D341Med (cell line): Measurements from ENCODE around the gene CALY.

Experiments used
- DNase-seq: peaks from one replicate; pipeline ENCODE4 v3.0.0; 2012; ENCODE audit warnings: low spot score

The CALY gene

DNA sequence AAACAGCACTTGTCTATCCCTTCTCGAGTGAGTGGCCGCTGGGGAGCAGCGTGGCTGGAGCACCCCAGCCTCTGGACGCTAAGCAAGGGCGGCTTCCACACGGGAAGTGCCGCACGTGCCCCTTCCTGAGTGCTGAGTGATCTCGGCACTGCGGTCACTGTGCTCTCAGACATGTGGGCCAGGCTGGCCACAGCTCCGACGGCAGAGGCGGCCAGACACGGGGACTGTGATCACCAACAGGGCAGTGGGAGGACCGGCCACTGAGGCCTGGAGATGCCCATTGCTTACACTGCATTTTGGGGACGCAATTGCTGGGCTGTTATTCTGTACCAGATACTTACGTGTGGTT is 29.4 kb upstream of the CALY start:
- DNase-seq: no peak

DNA sequence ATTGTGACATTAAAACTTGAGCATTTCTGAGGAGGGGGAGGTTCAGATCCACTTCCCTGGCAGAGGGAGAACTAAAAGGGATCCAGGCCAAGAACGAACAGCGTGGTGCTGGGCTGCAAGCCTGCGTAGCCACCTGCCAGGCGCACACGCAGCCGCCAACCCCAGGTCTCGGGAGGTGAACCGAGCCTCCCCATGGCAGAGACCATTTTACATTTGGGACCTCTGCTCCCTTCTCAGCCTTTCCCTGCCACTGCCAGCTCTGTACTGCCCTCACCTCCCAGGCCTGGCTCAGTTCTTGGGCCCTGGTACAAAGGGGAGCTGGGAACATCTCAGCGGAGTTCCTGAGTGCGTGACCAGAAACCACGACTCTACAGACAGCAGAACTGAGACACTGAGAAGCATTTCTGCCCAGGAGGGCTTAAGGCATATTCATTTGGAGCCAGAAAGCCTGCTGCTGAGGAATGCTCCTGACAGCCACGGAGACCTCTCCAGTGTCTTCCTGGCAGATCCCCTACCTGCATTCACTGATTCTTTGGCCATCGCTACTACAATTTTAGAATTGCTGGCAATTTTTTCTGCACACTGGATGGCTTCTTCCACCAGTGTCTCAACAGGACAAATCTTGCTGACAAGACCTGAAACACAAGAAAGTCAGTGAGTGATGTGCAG is 28.9 kb upstream of the CALY start:
- no peak for DNase-seq

DNA sequence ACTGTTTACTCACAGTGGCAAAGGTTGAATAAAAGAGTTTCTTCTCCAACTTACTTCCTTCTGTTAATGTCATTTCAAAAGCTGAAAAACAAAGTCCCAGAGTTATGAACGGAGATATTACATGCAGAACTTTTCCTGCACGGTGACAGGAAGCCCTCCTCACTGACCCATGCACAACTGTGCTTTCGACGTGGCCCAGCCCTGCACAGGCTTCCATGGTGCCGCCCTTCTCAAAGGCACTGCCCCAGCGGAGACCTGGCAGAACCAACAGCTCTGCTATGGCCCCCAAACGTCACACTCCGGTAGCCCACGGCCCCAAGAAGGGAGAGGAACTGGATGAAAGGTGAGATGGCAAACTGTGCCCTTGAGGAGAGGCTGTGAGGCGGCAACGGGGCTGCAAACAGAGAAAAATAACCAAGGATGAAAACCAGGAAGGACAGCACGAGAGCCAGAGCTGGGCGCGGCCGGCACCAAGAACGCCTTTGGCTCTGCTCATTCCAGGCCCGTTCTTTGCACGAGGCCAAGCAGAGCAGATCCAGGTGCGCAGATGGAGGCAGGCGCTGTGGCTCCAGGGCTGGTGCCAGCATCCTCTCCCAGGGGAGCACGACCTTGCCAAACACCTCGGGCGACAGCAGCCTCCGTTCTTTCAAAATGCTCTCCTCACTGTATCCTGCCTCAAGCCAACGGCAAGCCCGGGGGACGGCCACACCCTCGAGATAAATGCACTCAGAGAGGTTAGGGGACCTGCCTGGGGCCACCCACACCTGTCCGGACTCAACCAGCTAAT is 28.1 kb upstream of the CALY start:
- DNase-seq: peak; percentile 60

DNA sequence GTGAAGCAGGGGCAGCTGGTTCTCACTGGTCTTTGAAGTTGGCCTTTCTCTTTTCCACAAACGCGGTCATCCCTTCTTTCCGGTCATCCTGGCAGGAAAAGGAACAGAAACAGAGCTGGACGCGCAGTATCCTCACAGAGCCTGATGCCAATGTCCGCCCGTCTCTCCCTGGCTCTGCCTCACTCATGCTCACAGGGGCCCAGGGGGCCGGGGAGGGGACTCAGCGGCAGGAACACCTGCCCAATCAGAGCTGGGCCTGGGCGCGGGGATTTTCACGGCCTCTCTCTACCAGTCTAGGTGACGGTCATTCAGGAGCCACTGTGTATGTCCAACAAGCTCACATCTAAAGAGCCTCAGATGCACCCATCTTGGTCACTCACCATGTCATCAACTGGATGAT is 26.1 kb upstream of the CALY start:
- no peak for DNase-seq

DNA sequence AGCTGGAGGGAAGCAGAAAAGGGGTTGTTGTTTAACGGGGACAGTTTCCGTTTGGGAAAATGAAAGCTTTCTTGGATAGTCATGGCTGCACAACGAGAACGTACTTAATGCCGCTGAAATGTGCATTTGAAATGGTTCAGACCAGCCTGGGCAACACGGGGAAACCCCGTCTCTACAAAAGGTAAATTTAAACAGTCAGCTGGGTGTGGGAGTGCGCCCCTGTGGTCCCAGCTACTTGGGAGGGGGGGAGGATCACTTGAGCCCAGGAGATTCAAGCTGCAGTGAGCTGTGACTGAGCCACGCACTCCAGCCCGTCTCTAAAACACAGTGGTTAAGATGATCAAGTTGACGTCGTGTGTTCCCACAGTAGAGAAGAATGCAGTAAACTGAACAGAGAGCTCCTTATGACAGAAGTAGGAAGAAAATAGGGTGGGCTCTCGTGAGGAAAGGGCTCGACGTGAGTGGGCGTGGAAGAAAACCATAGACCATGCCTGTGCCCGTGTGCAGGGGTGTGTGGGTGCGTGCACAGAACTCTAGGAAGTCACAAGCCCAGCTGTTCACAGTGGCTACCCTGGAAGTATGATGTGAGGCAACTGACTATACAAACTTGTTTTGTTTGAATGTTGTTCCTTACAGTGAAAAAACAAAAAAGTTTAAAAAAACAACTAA is 25.2 kb upstream of the CALY start:
- DNase-seq: no peak

DNA sequence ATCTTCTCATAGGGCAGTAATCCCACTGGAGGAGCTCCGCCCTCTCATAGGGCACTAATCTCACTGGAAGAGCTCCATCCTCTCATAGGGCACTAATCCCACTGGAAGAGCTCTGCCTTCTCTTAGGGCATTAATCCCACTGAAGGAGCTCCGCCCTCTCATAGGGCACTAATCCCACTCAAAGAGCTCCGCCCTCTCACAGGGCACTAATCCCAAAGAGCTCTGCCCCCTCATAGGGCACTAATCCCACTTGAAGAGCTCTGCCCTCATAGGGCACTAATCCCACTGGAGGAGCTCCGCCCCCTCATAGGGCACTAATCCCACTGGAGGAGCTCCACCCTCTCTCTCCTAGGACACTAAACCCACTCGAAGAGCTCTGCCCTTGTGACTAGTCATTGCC is 24.5 kb upstream of the CALY start:
- peak; percentile 52 for DNase-seq

DNA sequence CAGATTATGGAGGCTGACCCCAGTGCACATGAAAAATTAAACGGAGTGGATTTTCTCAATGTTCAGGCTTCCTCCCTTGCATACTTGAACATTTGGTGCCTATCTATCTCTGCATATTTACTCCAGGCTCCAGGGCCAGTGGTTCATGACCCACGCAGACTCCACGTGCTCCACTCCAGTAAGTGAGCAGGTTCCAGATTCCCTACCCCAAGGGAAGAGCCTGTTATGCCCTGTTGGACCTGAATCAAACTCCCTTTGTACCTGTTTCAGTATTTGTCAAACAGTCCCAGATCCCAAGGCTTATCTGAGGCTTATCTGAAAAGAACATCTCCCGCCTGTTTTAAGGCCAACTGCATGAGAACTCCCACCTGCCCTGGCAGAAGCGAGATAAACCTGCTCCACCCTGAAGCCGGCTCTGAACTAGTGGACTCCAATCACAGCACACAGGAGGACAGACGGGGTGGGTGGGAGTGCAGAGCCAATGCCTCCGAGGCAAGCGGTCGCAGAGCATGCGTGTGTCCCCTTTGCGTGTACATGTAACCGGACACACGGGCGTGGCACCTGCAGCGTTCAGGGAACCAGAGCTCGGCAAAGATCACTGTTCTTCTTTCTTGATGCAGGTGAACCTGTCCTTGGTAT is 23.4 kb upstream of the CALY start:
- no peak for DNase-seq

DNA sequence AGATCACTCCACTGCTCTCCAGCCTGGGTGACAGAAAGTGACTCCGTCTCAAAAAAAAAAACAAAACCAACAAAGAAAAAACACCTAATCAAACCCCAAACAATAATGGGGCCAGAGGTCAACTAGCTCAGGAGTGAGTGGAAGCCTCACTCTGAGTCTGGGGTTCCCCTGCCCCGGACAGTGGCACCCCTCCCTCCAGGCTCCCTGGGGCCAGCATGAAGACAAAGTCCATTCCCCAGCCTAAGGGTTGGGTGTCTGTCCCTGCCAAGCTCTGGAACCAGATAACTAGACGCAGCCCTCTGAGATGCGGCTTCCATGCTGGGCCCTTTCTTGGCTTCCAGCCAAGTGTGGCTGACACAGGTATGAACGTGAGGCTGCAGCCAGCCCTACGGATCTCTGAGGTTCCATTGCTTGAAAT is 22.9 kb upstream of the CALY start:
- no peak for DNase-seq

DNA sequence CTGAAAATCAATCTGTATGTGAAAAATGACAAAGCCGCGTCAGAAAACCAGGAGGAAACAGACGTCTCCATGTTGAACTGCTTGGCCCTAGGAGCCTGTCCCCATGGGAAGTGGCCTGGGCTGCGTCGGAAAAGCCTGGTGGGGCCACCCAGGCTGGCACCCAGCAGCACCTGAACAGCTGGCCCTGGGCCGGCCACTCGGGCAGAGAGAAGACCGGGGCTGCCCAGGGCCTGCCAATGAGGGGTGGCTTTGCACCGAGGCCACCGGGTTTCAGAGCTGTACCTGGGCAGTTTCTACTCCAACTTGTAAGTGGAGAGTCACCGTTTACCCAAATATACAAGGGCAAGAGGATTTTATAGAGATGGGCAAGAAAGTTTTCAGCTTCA is 22.2 kb upstream of the CALY start:
- no peak for DNase-seq

DNA sequence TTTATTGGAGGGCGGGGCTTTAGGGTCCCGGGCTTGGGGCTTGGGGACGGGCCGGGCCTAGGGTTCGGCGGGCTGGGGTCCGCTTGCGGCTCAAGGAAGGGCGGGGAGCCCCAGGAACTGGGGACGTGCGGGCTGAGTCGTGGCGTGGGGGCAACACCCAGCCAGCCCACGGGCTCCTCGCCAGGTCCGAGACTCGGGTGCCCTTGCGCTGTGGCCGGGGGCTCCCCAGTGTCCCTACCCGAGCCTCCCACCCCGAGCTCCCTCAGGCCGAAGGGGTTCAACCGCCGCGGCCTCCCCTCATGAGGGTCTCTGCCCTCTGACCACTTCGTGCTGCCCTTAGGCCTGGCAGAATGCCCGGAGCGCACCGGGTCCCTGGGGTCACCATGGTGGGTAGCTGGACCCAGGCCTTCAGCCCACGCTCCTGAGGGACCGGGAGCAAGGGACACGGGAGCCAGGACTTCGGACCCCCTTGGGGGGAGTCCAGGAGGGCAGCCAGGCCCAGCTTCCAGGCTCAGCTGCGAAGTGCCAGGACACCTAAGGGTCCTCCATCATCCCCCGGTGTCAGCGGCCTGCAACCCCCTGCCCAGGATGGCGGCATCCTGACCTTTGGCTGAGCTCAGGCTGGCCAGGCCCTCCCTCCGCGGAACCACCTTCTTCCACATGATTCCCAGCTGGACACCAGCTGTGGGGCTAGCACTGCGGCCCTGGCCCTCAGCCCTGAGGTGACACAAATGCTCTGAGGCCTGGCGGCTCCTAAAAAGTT is 21.6 kb upstream of the CALY start:
- DNase-seq: no peak

DNA sequence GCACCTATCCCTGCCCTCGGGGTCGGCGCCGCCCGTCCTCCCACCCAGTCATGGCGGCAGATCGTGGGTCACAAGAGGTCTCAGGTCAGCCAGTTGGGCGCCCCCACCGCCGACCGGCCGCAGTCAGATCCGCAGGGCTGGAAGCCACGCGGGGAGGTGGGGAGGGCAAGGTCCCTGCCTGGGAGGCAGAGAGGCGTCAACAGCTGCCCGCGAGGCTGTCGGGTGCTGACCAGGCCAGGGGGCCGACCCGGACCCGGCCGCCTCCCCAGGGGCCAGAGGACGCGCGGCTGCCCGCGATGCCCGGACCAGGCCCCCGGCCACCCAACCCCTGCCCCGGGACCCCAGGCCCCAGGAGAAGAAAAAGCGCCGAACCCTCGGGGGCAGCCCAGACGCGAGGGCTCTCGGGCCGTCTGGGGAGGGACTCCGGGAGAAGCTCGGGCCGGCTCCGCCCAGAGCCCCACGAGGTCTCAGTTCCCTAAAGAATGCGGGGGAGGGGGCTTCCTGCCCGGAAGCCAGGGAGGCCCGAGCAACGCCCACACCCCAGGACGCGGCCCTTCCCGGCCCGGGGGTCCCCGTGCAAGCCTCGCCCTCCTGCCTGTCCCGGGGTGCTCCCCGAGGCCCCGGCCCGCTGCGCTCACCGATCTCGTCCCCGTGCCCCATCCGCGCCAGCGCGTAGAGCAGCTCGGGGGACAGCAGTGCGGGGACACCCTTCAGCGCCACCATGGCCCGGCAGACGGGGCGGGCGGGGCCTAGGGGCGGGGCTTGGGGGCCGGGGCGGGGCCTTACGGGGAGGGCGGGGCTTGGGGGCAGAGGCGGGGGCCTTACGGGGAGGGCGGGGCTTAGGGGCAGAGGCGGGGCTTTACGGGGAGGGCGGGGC is 20.8 kb upstream of the CALY start, which contains the start of gene FUOM:
FUOM (minus strand) TSS at position 735 of the 877 bp plus-strand sequence; CDS start at position 723, 12 bp downstream.
- DNase-seq: peak; percentile 70

DNA sequence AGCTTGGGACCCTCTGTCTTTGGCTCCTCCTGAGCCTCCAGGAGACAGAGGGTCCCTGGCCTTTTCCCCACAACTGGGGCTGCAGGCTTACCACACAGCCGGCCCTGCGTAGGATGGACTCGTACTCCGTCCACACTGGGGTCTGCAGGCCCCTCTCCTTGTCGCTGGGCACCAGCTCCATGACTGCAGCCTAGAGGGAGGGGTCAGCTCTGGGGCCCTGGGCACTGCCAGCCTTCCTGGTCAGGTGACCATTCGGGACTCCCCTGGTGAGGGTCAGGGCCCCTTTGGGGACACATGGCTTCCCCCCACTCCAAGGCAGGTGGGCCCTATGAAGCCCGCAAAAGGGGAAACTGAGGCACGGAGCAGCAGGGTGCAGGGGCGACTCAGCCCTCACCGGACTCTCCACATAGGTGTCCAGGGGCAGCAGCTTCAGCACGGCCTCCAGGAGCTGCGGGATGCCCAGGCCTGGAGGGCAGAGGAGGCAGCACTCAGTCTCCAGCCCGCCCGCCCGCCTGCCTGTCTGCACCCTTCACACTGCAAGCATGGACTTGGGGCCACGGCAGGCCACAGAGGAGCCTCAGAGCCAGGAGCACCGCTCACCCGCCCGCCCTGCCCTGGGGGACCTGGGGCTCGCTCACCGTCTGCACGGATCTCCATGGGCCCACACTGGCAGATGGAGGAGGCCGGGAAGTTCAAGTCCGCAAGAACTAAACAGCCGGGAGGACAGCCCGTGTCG is 20.0 kb upstream of the CALY start:
- no peak for DNase-seq

DNA sequence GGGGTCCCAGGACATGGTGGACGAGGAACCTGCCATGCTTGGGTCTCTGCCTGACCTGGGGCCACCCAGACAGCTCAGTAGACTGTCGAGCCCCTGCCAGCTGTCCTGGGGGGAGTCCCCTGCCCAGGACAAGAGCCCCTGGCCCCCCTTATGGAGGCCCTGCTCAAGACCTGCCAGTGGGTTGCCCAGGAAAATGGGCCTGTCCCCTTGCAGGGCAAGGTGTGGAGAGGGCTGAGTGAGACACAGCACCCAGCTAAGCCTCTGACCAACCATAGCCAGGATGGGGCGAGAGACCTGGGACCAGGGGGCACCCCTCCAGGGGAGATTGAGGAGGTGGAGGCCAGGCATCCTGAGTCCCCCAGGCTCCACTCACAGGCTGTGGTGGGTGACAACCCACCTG is 19.3 kb upstream of the CALY start:
- DNase-seq: no peak

DNA sequence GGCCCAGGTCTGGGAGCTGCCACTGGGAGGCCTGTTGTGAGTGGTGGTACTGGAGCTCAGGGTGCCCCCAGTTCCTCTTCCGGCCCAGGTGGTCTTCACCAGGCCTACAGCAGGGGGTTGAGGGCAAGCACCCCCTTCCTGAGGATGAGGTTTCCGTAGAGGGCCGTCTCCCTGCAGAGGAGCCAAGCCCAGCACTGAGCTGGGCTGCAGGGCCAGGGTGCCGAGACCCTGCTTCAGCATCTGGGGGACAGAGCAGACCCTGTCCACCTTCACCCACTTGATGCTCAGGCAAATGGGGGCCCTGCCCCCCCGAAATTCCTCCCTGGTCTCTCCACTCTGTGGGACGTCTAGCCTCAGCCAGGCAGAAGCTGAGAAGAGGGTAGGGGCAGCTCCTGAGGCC is 18.6 kb upstream of the CALY start:
- DNase-seq: no peak

DNA sequence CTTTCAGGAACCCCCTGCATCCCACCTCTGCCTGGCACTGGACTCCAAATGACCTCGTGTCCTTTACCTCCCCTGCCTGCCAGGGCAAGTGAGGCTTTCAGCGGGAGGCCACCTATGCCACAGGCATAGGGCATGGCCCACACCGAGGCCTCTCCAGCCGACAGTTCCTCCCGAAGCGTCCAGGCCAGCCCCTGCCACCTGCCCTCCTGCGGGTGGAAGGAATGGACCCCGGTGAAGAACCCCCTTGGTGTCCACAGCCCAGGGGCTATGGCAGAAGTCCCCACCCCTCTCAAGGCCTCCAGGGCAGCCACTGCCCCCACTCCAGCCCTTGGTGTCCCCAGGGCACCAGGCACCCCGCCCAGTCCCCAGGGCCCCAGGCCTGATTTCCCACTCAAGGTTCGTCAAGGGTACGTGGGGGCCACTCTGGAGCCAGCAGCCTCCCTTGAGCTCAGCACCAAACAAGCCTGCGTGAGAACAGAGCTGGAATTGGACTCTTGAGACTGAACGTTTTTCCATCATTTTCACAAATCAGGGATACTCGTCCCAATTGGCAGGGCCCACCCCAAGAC is 18.1 kb upstream of the CALY start:
- DNase-seq: no peak

DNA sequence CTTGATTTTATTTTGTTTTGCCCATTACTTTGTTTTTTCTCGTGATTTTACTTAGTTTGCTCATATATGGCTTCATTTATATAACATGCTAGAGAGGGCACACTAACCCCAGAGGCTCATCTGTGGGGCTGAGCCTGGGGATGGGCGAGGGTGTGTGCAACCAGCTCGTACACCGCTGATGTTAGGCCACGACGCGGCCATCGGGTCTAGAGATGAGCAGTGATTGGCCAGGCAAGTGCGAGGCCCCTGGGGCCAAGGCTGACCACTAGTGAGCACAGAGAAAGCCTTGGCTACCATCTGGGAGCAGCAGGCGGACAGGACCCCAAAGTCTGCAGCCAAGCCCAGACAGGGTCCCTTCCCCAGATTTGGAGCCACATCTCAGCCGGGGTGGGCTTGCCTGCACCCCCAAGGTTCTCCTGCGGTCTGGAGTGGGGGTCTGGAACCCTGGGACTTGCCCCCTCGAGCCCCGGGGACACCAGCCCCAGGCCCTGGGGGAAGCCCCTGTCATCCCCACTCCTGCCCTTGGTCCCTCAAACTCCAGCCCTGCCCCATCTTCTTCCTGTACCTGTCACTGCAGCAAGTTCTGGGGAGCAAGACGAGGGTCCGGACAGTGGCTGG is 17.4 kb upstream of the CALY start:
- DNase-seq: no peak

DNA sequence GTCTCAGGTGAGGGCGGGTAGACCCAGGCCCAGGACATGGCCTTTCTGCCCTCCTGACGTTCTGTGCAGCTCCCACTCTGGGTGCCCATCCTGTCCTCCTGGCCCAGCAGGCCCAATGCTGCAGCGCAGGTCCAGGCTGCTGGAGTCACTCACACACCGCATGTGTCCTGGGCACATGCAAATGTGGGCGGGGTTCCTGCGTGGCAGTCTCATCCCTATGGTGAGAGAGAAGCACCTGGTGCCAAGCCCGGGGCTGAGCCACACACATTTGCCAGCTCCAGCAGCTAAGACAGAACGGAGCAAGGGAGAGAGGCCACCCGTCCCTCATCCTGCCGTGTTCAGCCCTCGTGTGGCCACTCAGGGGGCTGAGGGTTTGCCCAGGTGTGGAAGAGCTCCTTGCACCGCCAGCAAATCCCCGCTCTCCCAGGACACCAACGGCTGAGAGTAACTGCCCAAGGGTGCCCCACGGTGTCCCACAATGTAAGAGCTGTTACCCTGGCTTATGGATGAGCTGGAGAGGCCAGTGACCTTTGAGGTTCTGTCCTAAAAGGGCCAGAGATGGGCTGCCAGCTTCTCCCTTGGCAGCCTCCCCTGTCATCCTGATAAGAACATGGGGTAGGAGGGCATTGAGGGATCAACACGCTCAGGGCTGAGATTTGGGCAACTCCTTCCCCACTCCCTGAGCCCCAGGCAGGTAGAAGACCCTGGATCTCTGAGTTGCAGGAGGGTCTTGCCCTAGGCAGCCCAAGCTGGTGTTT is 16.7 kb upstream of the CALY start:
- DNase-seq: no peak

DNA sequence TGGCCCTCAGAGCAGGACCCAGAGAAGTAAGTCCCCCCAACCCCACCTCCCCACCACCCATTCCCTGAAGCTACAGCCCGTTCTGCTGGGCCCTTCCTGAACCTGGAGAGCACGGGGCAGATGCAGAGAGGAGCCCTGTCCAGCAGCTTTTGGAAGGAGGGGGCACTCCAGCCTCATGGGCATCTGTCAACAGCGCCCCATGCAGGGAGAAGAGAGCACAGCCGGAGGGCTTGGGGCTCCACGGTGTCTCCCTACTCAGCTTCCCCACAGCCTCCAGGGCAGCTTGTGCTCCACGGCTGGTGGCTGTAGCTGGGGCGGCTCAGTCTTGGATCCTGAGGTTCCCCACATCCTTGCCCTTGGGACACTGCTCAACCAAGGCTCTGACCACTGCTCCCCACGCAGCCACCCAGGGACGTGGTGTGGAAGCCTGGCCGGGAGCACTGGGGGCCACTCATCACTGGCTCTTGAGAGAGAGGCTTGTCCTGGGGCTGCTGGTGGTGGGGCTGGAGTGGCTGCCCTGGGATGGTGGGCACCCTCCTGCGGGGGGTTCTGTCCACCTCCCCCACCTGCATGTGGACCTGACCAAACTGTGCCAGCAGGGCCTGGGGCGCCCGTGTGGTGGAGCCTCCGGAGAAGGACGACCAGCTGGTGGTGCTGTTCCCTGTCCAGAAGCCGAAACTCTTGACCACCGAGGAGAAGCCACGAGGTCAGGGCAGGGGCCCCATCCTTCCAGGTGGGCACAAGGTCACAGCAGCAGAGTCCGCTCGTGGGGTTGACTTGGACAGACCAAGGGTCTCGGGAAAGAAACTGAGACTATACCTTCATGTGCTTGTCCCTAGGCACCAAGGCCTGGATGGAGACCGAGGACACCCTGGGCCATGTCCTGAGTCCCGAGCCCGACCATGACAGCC is 15.0 kb upstream of the CALY start:
- DNase-seq: no peak
